Fibroblast of skin of left quadriceps (primary cell): ENCODE data around the gene RIPK4.
"Not testable (repeated sequence)": the region's sequence is repeated elsewhere in the genome, so short reads cannot be mapped to it uniquely, and the experiment has no call there.

Experiments used
- DNase-seq, 2 experiments: peaks; one replicate each; pipeline ENCODE4 v3.0.0-alpha.2; 2013; ENCODE audit warnings: low read depth in 2 of 2

The RIPK4 gene

DNA sequence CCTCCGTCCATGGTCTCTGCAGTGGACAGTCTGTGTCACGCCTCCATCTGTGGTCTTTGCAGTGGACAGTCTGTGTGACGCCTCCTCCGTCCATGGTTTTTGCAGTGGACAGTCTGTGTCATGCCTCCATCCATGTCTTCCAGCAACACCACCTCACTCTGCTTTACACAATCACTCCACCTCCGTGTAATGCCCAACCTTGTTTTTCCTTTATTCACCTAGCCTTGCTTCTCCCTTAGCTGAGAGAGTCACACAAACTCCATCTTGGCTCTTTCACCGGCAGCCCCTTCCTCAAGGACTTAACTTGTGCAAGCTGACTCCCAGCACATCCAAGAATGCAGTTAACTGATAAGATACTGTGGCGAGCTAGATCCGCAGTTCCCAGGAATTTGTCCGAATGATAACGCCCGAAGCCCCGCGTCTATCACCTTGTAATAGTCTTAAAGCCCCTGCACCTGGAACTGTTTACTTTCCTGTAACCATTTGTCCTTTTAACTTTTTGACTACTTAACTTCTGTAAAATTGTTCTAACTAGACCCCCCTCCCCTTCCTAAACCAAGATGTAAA, 52.5 kb downstream of the RIPK4 start:
- DNase-seq, result not testable (repeated sequence)

GRCh38 chr21:41713495-41714281, 53.2 kb downstream of the RIPK4 start:
- DNase-seq, result no peak

- no peak for DNase-seq
Measured at GRCh38 chr21:41712730-41713129, 54.1 kb downstream of the RIPK4 start.

DNA sequence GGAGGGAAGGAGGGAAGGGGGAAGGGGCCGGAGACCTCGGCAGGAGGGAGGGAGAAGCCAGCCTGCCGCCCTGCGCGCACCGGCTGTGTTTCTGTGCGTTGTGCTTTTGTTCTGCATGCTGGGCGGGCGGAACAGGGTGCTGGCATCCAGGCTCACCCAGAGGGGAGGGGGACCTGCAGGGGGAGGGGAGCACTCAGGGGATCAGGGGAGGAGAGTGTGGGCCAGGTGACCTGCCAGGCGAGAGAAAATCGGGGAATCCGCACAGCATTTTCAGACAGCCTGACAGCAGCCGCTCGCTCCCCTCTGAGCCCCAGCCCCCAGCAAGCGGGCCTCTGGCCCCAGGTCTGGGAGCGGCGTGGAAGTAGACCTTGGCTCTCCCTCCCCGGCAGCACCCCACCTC, 54.7 kb downstream of the RIPK4 start:
- no peak for DNase-seq

DNA sequence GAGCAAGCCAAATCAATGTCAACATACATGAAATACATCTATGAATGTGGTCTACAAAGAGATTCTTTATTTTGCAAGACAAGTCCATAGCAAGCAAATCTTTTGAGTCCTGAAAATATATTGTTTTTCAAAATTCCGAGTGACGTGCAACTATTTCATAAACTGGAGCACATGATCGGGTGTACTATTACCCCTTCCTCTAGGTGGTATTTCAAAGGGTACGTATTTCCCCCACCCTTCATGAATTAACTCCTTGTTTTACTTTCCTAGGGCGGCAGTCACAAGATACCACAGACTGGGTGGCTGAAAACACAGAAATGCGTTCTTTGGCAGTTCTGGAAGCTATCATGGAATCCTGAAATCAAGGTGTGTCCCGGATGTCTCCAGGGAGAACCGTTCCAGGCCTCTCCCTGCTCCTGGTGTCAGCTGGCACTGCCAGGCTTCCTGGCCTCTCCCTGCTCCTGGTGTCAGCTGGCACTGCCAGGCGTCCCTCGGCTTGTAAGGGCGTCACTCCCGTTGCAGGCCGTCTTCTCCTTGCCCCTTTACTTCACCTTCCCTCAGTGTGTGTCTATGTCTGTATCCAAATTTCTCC, 55.3 kb downstream of the RIPK4 start:
- no peak for DNase-seq

- DNase-seq, result no peak
Measured at GRCh38 chr21:41710823-41711160, 56.1 kb downstream of the RIPK4 start.

- DNase-seq, result no peak
Measured at GRCh38 chr21:41709965-41710822, 56.7 kb downstream of the RIPK4 start.

GRCh38 chr21:41709166-41709565, 57.7 kb downstream of the RIPK4 start:
- DNase-seq, result no peak

DNA sequence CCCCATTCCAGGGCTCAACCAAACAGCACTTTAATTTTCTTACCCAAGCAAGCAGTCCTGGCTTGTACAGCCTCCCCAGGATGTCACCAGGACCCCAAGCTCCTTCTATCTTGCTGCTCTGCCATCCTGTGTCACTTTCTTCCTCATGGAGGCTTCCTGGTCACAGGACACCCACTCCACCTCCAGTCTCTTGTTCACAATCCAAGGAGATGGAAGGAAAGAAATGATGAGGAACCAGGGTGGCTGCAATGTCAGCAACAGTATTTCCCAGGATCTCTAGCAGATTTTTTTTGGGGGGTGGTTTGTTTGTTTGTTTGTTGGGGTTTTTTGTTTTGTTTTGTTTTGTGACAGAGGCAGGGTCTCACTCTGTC, 58.9 kb downstream of the RIPK4 start:
- no peak for DNase-seq

GRCh38 chr21:41707231-41707959, 59.5 kb downstream of the RIPK4 start:
- DNase-seq, result no peak

DNA sequence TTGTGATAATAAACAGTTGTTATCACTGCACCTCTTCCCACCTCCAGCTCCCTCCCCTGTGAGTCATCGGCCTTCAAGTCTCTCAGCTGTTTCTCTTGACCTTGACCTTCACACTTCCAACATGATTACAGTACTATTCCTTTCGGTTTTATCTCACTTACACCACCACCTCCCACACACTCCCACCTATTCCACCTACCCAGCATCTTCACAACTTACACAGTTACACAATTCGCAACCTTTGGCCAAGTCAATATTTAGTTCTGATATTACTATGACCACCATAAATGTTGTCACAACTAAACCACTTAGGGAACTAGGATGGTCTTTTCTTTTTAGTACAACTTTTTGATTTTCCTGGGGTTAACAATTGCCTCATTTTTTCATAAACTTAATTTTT, 60.2 kb downstream of the RIPK4 start:
- DNase-seq, result no peak

GRCh38 chr21:41706263-41706639, 60.6 kb downstream of the RIPK4 start:
- no peak for DNase-seq

GRCh38 chr21:41705546-41706262, 61.1 kb downstream of the RIPK4 start:
- no peak for DNase-seq

- DNase-seq, result no peak
Measured at GRCh38 chr21:41703857-41704501, 62.9 kb downstream of the RIPK4 start.

DNA sequence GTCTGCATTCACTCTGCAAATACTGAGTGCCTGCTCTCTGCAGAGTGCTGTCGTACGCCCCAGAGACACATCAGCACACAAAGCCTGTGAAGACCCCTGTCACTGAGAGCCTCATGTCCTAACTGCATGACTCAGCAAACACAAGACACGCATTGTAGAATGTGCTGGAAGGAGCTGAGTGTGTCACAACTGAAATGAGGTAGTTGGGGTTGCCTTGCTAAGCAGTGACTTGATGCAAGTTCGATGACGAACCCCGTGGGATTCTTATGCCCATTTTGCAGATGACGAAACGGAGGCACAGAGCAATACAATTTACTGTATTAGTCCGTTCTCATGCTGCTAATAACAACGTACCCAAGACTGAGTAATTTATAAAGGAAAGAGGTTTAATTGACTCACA, 65.1 kb downstream of the RIPK4 start:
- no peak for DNase-seq

- no peak for DNase-seq
Measured at GRCh38 chr21:41699311-41699710, 67.5 kb downstream of the RIPK4 start.

GRCh38 chr21:41698071-41698470, 68.8 kb downstream of the RIPK4 start:
- no peak for DNase-seq

GRCh38 chr21:41695513-41695912, 71.3 kb downstream of the RIPK4 start:
- no peak for DNase-seq

- DNase-seq, result not testable (repeated sequence)
Measured at GRCh38 chr21:41694042-41694441, 72.8 kb downstream of the RIPK4 start.

DNA sequence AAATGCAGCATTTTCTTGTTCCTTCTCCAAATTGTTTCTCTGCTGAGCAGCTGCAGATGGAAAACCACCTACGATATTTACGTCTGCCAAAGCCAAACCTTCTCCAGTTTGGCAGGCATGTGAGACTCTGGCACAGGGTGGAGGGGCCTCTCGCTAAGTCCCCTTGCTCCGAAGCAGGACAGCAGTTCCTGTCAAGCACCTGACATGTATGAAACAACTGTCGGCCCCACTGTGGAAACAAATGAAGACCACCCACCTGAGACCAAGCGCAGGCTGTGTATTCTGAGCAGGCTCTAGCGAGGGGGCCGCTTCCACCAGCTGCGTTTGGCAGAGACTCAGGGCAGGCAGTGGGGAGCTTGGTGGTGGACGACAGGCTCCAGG, 74.7 kb downstream of the RIPK4 start:
- no peak for DNase-seq
